Measurements from ENCODE around the gene OVAAL. TPM values are rescaled to one million over a fixed set of nuclear protein-coding genes. Genes with fewer than 3 reads are reported as not detected.

The OVAAL gene
- total and polyA plus RNA-seq, 2 of the 8 experiments (the other 6 are each of a cell fraction or from before 2014, with no cell fraction given) = not detected

DNA sequence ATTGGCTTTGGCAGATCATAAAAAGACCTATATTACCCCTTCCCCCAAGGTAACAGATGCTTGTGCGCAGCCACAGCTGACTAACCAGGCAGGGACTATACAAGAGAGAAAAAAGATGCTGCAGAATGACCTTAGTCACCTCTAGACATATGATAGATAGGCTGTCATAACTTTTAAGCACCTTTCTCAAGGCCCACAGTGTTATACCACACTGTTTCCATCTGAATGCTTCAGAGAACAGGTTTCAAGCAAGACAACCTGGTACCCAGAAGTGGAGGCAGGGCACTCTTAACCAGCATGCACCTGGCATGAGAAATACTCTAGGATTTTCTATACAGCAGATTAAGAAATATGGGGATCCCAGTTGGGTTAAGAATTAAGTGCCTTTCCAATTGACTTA is 12.8 kb upstream of the OVAAL start (continued):
- no peak for TF ChIP-seq CEBPB (IDR thresholded peaks at IDR 0.05; ENCODE audit: low read depth, low read length)
